Cardiac fibroblast (primary cell): ENCODE data around the gene PSMD13.
"Not testable (repeated sequence)": the region's sequence is repeated elsewhere in the genome, so short reads cannot be mapped to it uniquely, and the experiment has no call there.

Experiments
- DNase-seq, 2 donors: peaks; one replicate each; pipeline versions ENCODE4 v3.0.0 to v3.0.0-alpha.2; 2010; ENCODE audit warnings: low read depth in 2 of 2
- H3K4me3 ChIP-seq, 2 donors: replicated peaks in 1 of 2; 1 replicate in 1 of 2; 2 replicates in 1 of 2; pipeline ENCODE4 v1.5.1; 2011; ENCODE audit warnings: low read depth in 2 of 2, low read length in 2 of 2, mild to moderate bottlenecking in 2 of 2, moderate library complexity in 1 of 2
- CTCF ChIP-seq: IDR thresholded peaks from one replicate; pipeline ENCODE4 v1.5.1; 2011; ENCODE audit warnings: low read depth, mild to moderate bottlenecking, low read length, inconsistent platforms

PSMD13 gene

GRCh38 chr11:230431-230830 lies 6.3 kb upstream of the PSMD13 start:
- no peak for TF ChIP-seq CTCF
- DNase-seq = no peak
- no peak overlapping the region for H3K4me3 ChIP-seq

- no peak overlapping the region for H3K4me3 ChIP-seq
- TF ChIP-seq CTCF = no peak
- no peak for DNase-seq
Observed at GRCh38 chr11:232783-233565, 3.8 kb upstream of the PSMD13 start.

- TF ChIP-seq CTCF = no peak
- H3K4me3 ChIP-seq = peak overlapping the region; percentile 71 to 83
- no peak for DNase-seq
Observed at GRCh38 chr11:235180-235579, 1.6 kb upstream of the PSMD13 start.

GRCh38 chr11:235609-235996 lies 1.2 kb upstream of the PSMD13 start:
- H3K4me3 ChIP-seq = peak overlapping the region; percentile 71 to 83
- TF ChIP-seq CTCF = no peak
- DNase-seq = no peak

- peak within 1 kb of the TSS; percentile 96 for H3K4me3 ChIP-seq
- no peak for TF ChIP-seq CTCF
- peak; percentile 82 for DNase-seq
Observed at GRCh38 chr11:235997-236773, 591 bp upstream of the PSMD13 start, which contains the start of gene SIRT3. SIRT3 (minus strand) TSS chr11:236342; CDS start chr11:236328, 14 bp downstream.

DNA sequence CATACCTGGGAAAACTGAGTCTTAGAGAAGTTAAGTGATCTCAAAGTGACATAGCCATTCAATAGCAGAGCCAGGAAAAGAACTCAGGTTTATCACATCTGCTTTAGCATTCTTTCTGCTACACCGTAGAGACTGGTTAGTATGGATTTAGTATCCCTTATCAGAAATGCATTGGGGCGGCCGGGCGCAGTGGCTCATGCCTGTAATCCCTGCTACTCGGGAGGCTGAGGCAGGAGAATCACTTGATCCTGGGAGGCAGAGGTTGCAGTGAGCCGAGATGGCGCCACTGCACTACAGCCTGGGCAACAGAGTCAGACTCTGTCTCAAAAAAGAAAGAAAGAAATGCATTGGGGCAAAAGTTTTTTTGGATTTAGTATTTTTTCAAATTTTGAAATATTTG lies 1.6 kb downstream of the PSMD13 start:
- H3K4me3 ChIP-seq = peak overlapping the region in 1 of 2 donors; percentile 96
- not testable (repeated sequence) for DNase-seq

DNA sequence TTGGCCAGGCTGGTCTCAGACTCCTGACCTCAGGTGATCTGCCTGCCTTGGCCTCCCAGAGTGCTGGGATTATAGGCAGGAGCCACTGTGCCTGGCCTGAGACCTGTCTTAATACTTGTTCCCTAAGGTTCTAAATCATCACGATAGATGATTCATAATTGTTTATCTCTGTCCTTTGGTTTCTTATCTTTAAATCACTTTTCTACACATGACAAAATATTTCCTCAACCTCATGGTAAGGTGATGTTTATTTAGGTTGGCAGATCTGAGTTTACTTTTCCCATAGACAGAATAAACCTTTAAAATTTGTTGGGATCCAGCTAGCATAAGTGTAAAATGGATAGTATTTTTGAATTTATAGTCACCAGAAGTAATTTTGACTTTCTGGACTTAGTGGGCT lies 3.5 kb downstream of the PSMD13 start:
- DNase-seq = no peak
- H3K4me3 ChIP-seq = no peak overlapping the region
- no peak for TF ChIP-seq CTCF
